GM12878 (cell line): Measurements from ENCODE around the gene LCOR. TPM values are rescaled to one million over a fixed set of nuclear protein-coding genes. Genes with fewer than 3 reads are reported as not detected.

Experiments used
- ATAC-seq: fragments of 200-7000 bp; cut with Tn5 transposase; 3 replicates; pipeline ENCODE4 v1.9.1; 2020; ENCODE audit warnings: mild to moderate bottlenecking, moderate library complexity
- BruUV-seq: library from RNA; stranded (reverse); fragments of 400-500 nt; replicated peaks from 2 replicates; lab custom pipeline; 2021; lab: Mats Ljungman, UMichigan
- CTCF ChIA-PET: fragments of 300-600 bp; sonication (Branson Sonifier 250); formaldehyde crosslinking; extraction: SDS; loops from one replicate; lab custom pipeline; 2021; ENCODE audit warnings: inconsistent platforms; lab: Yijun Ruan, JAX
- POLR2A ChIA-PET: fragments of 350-600 bp; formaldehyde crosslinking; extraction: SDS; loops from one replicate; lab custom pipeline; 2021; ENCODE audit warnings: inconsistent platforms; lab: Charles Lee
- RAD21 ChIA-PET: fragments of 300-600 bp; sonication (Branson Sonifier 250); formaldehyde crosslinking; loops from one replicate; lab custom pipeline; 2023; ENCODE audit warnings: antibody characterized with exemption; ENCODE audit not compliant: unreplicated experiment; lab: Charles Lee
- SMC1A ChIA-PET: fragments of 300-600 bp; sonication (Branson Sonifier 250); formaldehyde crosslinking; loops from one replicate; lab custom pipeline; 2023; ENCODE audit not compliant: unreplicated experiment, uncharacterized antibody; lab: Charles Lee
- DNase-seq: peaks from one replicate; pipeline ENCODE4 v3.0.0-alpha.2; 2011; ENCODE audit warnings: low read depth, low spot score
- FAIRE-seq: peaks from 3 replicates; lab custom pipeline; 2011; peaks lifted over from hg19 to GRCh38; lab: Jason Lieb, UNC
- H2AFZ ChIP-seq: 2 replicates; pipeline ENCODE4 v1.6.0; 2011; ENCODE audit warnings: low read depth, low read length, control low read depth; ENCODE audit not compliant: control insufficient read depth
- H3K27ac ChIP-seq: 2 replicates; pipeline ENCODE4 v1.5.1; 2011; ENCODE audit warnings: control low read depth; ENCODE audit not compliant: control insufficient read depth, insufficient read depth
- H3K27me3 ChIP-seq, 2 experiments: replicated peaks in 1 of 2; 2 replicates each; pipeline versions ENCODE4 v1.6.0 to v1.6.1; 2011; ENCODE audit warnings: low read length in 1 of 2; ENCODE audit not compliant: control insufficient read depth in 2 of 2, insufficient read depth in 2 of 2
- H3K36me3 ChIP-seq, 2 experiments: 2 replicates each; pipeline ENCODE4 v1.5.1; 2011; ENCODE audit warnings: low read length in 1 of 2; ENCODE audit not compliant: control insufficient read depth in 2 of 2, insufficient read depth in 2 of 2
- H3K4me1 ChIP-seq: 2 replicates; pipeline ENCODE4 v1.6.1; 2011; ENCODE audit warnings: mild to moderate bottlenecking, low read length, moderate library complexity, mixed read lengths; ENCODE audit not compliant: control insufficient read depth, insufficient read depth
- H3K4me2 ChIP-seq: 2 replicates; pipeline ENCODE4 v1.6.0; 2011; ENCODE audit warnings: control low read depth; ENCODE audit not compliant: control insufficient read depth, insufficient read depth
- H3K4me3 ChIP-seq: fragments of 200-600 bp; sonication (generic); 2 replicates; pipeline ENCODE4 v1.5.1; 2016
- H3K79me2 ChIP-seq: 2 replicates; pipeline ENCODE4 v1.6.0; 2011; ENCODE audit warnings: low read length; ENCODE audit not compliant: control insufficient read depth, insufficient read depth
- H3K9ac ChIP-seq: 2 replicates; pipeline ENCODE4 v1.8.0; 2011; ENCODE audit warnings: low read length, control low read depth, mixed read lengths; ENCODE audit not compliant: control insufficient read depth, insufficient read depth
- H3K9me3 ChIP-seq: replicated peaks from 3 replicates; pipeline ENCODE4 v1.5.1; 2011; ENCODE audit warnings: mild to moderate bottlenecking, low read length; ENCODE audit not compliant: control insufficient read depth, insufficient read depth
- H4K20me1 ChIP-seq: 2 replicates; pipeline ENCODE4 v1.6.0; 2011; ENCODE audit not compliant: control insufficient read depth, insufficient read depth
- BCL11A ChIP-seq: IDR thresholded peaks from 2 replicates; pipeline ENCODE4 v1.6.1; 2011; ENCODE audit warnings: low read depth, low read length
- E2F4 ChIP-seq: IDR thresholded peaks from 2 replicates; pipeline ENCODE4 v1.6.1; 2012; ENCODE audit warnings: low read depth, low read length, improper control_type of control experiment
- FOXM1 ChIP-seq: IDR thresholded peaks from 2 replicates; pipeline ENCODE4 v1.6.1; 2012; ENCODE audit warnings: low read depth, mild to moderate bottlenecking, inconsistent platforms, low read length, moderate library complexity
- JUNB ChIP-seq: IDR thresholded peaks from 2 replicates; pipeline ENCODE4 v1.6.1; 2016; ENCODE audit warnings: antibody characterized with exemption, mild to moderate bottlenecking
- MAX ChIP-seq: IDR thresholded peaks from 2 replicates; pipeline ENCODE4 v1.6.1; 2012; ENCODE audit warnings: low read depth, low read length, improper control_type of control experiment
- NFYB ChIP-seq: IDR thresholded peaks from 2 replicates; pipeline ENCODE4 v1.6.1; 2011; ENCODE audit warnings: low read depth, mild to moderate bottlenecking, low read length, improper control_type of control experiment, moderate library complexity; ENCODE audit not compliant: insufficient read depth
- PAX8 ChIP-seq: fragments of 450-650 bp; IDR thresholded peaks from 2 replicates; pipeline ENCODE4 v1.6.1; 2017; ENCODE audit warnings: mild to moderate bottlenecking, moderate library complexity
- RBBP5 ChIP-seq: fragments of 200-600 bp; sonication (generic); conservative IDR thresholded peaks from 2 replicates; pipeline ENCODE4 v1.6.1; 2016
- SMARCA5 ChIP-seq: fragments of 450-650 bp; IDR thresholded peaks from 2 replicates; pipeline ENCODE4 v1.6.1; 2017; ENCODE audit warnings: mild to moderate bottlenecking
- YY1 ChIP-seq: IDR thresholded peaks from 2 replicates; pipeline ENCODE4 v1.6.1; 2011; ENCODE audit warnings: low read depth, mild to moderate bottlenecking, low read length
- ZNF622 ChIP-seq: fragments of 450-650 bp; IDR thresholded peaks from 2 replicates; pipeline ENCODE4 v1.6.1; 2017; ENCODE audit warnings: mild to moderate bottlenecking, inconsistent platforms
- WGBS: methylation state at CpG from one replicate; pipeline ENCODE4 v1.1.6; 2016; ENCODE audit warnings: low lambda C conversion rate; ENCODE audit not compliant: insufficient replicate concordance, insufficient coverage; ENCODE audit errors: missing lambda C conversion rate; 5-methylcytosine and 5-hydroxymethylcytosine counted together
- in situ Hi-C: fragments of 300-500 bp; cut with MboI; formaldehyde crosslinking; loops from 9 replicates; pipeline ENCODE4 v1.14.3; 2018; ENCODE audit warnings: mixed read lengths
- intact Hi-C: fragments of 100-400 bp; cut with micrococcal nuclease; formaldehyde crosslinking; loops from one replicate; pipeline ENCODE4 v1.14.2; 2022; ENCODE audit not compliant: unreplicated experiment
- polyA plus RNA-seq, 11 experiments: library from polyadenylated mRNA; depleted of rRNA in 4 of 11; unstranded in 6 of 11; stranded (reverse) in 5 of 11; fragments of >200 nt; fragmentation: Nextera tagmentation in 4 of 11; fragmentation: Illumina TruSeq in 1 of 11; extraction: Ambion mirVana in 4 of 11; extraction: Trizol in 1 of 11; gene quantifications; 1 replicate in 1 of 11; 2 replicates in 10 of 11; pipeline versions ENCODE4 v1.2.1 to v1.2.3, GENCODE V29; 2011 to 2016; ENCODE audit warnings: inconsistent platforms in 2 of 11, missing spikeins in 2 of 11, low read depth in 1 of 11
- total RNA-seq, 4 experiments: library from RNA; depleted of rRNA in 3 of 4; stranded (reverse); fragments of >200 nt in 3 of 4; fragmentation: Illumina TruSeq in 1 of 4; extraction: Trizol in 1 of 4; gene quantifications; 2 replicates each; pipeline versions ENCODE4 v1.2.1 to v1.2.3, GENCODE V29; 2013 to 2021
- TF ChIP-seq, protein P1 (sequence below): fragments of 450-650 bp; IDR thresholded peaks from 2 replicates; pipeline ENCODE4 v1.6.1; 2016; ENCODE audit warnings: mild to moderate bottlenecking, moderate library complexity, borderline replicate concordance
- TF ChIP-seq, protein P2 (sequence below): IDR thresholded peaks from 2 replicates; pipeline ENCODE4 v1.6.1; 2012; ENCODE audit warnings: mild to moderate bottlenecking, low read depth, low read length
- TF ChIP-seq, protein P3 (sequence below): fragments of 450-650 bp; conservative IDR thresholded peaks from 2 replicates; pipeline ENCODE4 v1.6.1; 2017; ENCODE audit warnings: mild to moderate bottlenecking, moderate library complexity

Gene LCOR
- total and polyA plus RNA-seq, 10 of the 15 experiments (the other 5 are each of a cell fraction or from before 2014, with no cell fraction given): 1.6 to 22.0 (median 13.2) TPM

DNA sequence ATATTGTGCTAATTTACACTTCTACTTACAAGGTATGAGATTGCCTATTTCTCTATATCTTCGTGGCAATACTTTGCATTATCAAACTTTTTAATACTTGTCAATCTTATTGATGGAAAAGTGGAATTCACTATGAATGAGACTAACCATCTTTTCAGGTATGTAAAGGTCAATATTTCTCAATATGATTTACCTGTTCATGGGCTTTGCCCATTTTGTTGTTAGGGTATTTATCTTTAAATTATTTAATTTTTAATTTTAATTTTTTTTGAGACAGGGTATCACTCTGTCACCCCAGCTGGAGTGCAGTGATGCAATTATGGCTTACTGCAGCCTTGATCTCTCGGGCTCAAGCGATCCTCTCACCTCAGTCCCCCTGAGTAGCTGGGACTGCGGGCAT, 47.8 kb upstream of the LCOR start:
- ATAC-seq (no peak), FAIRE-seq (no peak), DNase-seq (no peak)
- intact Hi-C loops (no loop called here), in situ Hi-C loops (no loop called here)
- no peak overlapping the region for H3K27ac ChIP-seq
- no peaks in the 10 kb centered on the region for H4K20me1 ChIP-seq
- WGBS: 76% methylated on average over 4 of the region's 4 CpGs
- no peak overlapping the region for H3K9ac ChIP-seq
- no peak overlapping the region for H3K4me2 ChIP-seq
- no peaks in the 10 kb centered on the region for H3K27me3 ChIP-seq
- ChIA-PET CTCF (interaction anchor here (0.9 to 1.1 kb wide), 3 partner anchors 10 to 241 kb away, joined by 3 read pairs; no protein-coding TSS in a partner anchor), POLR2A (no interaction called here), SMC1A (interaction anchor here (0.6 to 0.9 kb wide), 2 partner anchors 14 to 119 kb away, joined by 3 to 4 read pairs; no protein-coding TSS in a partner anchor), RAD21 (interaction anchor here (0.7 kb wide), 1 partner anchor 299 kb away, joined by 3 read pairs; no protein-coding TSS in a partner anchor)
- no peak overlapping the region for H2AFZ ChIP-seq
- H3K36me3 ChIP-seq: no peaks in the 10 kb centered on the region
- H3K79me2 ChIP-seq: no peaks in the 10 kb centered on the region
- H3K9me3 ChIP-seq: no peaks in the 10 kb centered on the region; the same call in 2 of the 3 replicates
- H3K4me3 ChIP-seq: no peak overlapping the region
- no TSS peak for BruUV-seq
- peaks cover 1% of the 10 kb centered on the region; the same call in 1 of the 2 replicates for H3K4me1 ChIP-seq
- TF ChIP-seq, protein P1, sequence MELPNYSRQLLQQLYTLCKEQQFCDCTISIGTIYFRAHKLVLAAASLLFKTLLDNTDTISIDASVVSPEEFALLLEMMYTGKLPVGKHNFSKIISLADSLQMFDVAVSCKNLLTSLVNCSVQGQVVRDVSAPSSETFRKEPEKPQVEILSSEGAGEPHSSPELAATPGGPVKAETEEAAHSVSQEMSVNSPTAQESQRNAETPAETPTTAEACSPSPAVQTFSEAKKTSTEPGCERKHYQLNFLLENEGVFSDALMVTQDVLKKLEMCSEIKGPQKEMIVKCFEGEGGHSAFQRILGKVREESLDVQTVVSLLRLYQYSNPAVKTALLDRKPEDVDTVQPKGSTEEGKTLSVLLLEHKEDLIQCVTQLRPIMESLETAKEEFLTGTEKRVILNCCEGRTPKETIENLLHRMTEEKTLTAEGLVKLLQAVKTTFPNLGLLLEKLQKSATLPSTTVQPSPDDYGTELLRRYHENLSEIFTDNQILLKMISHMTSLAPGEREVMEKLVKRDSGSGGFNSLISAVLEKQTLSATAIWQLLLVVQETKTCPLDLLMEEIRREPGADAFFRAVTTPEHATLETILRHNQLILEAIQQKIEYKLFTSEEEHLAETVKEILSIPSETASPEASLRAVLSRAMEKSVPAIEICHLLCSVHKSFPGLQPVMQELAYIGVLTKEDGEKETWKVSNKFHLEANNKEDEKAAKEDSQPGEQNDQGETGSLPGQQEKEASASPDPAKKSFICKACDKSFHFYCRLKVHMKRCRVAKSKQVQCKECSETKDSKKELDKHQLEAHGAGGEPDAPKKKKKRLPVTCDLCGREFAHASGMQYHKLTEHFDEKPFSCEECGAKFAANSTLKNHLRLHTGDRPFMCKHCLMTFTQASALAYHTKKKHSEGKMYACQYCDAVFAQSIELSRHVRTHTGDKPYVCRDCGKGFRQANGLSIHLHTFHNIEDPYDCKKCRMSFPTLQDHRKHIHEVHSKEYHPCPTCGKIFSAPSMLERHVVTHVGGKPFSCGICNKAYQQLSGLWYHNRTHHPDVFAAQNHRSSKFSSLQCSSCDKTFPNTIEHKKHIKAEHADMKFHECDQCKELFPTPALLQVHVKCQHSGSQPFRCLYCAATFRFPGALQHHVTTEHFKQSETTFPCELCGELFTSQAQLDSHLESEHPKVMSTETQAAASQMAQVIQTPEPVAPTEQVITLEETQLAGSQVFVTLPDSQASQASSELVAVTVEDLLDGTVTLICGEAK: no peak
- TF ChIP-seq BCL11A (no peak), MAX (no peak), ZNF622 (no peak), PAX8 (no peak), RBBP5 (no peak), JUNB (no peak), SMARCA5 (no peak), YY1 (no peak), E2F4 (no peak), NFYB (no peak), FOXM1 (no peak)
- TF ChIP-seq, protein P2, sequence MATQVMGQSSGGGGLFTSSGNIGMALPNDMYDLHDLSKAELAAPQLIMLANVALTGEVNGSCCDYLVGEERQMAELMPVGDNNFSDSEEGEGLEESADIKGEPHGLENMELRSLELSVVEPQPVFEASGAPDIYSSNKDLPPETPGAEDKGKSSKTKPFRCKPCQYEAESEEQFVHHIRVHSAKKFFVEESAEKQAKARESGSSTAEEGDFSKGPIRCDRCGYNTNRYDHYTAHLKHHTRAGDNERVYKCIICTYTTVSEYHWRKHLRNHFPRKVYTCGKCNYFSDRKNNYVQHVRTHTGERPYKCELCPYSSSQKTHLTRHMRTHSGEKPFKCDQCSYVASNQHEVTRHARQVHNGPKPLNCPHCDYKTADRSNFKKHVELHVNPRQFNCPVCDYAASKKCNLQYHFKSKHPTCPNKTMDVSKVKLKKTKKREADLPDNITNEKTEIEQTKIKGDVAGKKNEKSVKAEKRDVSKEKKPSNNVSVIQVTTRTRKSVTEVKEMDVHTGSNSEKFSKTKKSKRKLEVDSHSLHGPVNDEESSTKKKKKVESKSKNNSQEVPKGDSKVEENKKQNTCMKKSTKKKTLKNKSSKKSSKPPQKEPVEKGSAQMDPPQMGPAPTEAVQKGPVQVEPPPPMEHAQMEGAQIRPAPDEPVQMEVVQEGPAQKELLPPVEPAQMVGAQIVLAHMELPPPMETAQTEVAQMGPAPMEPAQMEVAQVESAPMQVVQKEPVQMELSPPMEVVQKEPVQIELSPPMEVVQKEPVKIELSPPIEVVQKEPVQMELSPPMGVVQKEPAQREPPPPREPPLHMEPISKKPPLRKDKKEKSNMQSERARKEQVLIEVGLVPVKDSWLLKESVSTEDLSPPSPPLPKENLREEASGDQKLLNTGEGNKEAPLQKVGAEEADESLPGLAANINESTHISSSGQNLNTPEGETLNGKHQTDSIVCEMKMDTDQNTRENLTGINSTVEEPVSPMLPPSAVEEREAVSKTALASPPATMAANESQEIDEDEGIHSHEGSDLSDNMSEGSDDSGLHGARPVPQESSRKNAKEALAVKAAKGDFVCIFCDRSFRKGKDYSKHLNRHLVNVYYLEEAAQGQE: no peak
- TF ChIP-seq, protein P3, sequence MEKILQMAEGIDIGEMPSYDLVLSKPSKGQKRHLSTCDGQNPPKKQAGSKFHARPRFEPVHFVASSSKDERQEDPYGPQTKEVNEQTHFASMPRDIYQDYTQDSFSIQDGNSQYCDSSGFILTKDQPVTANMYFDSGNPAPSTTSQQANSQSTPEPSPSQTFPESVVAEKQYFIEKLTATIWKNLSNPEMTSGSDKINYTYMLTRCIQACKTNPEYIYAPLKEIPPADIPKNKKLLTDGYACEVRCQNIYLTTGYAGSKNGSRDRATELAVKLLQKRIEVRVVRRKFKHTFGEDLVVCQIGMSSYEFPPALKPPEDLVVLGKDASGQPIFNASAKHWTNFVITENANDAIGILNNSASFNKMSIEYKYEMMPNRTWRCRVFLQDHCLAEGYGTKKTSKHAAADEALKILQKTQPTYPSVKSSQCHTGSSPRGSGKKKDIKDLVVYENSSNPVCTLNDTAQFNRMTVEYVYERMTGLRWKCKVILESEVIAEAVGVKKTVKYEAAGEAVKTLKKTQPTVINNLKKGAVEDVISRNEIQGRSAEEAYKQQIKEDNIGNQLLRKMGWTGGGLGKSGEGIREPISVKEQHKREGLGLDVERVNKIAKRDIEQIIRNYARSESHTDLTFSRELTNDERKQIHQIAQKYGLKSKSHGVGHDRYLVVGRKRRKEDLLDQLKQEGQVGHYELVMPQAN: no peak
